Heart left ventricle (tissue), 16 donors: ENCODE results near the gene SH2D4B. TPM values are rescaled to one million over a fixed set of nuclear protein-coding genes. Genes with fewer than 3 reads are reported as not detected.

Source experiments
- ATAC-seq, 4 donors: fragments of 200-7000 bp; cut with Tn5 transposase; one replicate each; pipeline ENCODE4 v1.9.1; 2020 to 2022; ENCODE audit warnings: moderate library complexity in 4 of 4, mild to moderate bottlenecking in 3 of 4, moderate number of reproducible peaks in 1 of 4
- DNase-seq, 5 donors: peaks; one replicate each; pipeline ENCODE4 v3.0.0-alpha.2; 2020
- H3K27ac ChIP-seq, 12 donors: fragments of 200-600 bp; sonication (generic) in 4 of 12; one replicate each; pipeline versions ENCODE4 v1.5.0 to v1.8.0; 2016 to 2022; ENCODE audit warnings: mild to moderate bottlenecking in 2 of 12
- H3K27me3 ChIP-seq, 9 donors: fragments of 200-600 bp; sonication (generic) in 2 of 9; one replicate each; pipeline versions ENCODE4 v1.5.1 to v1.8.0; 2016 to 2022; ENCODE audit warnings: mild to moderate bottlenecking in 3 of 9
- H3K36me3 ChIP-seq, 9 donors: fragments of 200-600 bp; sonication (generic) in 2 of 9; one replicate each; pipeline versions ENCODE4 v1.5.0 to v1.8.0; 2018 to 2022; ENCODE audit warnings: mild to moderate bottlenecking in 2 of 9
- H3K4me1 ChIP-seq, 12 donors: fragments of 200-600 bp; sonication (generic) in 4 of 12; one replicate each; pipeline versions ENCODE4 v1.5.0 to v1.8.0; 2016 to 2022; ENCODE audit warnings: mild to moderate bottlenecking in 3 of 12
- H3K4me3 ChIP-seq, 12 donors: fragments of 200-600 bp; sonication (generic) in 4 of 12; one replicate each; pipeline versions ENCODE4 v1.5.0 to v1.8.0; 2017 to 2022; ENCODE audit warnings: mild to moderate bottlenecking in 9 of 12, moderate library complexity in 4 of 12
- H3K9me3 ChIP-seq, 12 donors: fragments of 200-600 bp; sonication (generic) in 4 of 12; one replicate each; pipeline versions ENCODE4 v1.5.0 to v1.8.0; 2016 to 2022; ENCODE audit warnings: mild to moderate bottlenecking in 1 of 12
- CTCF ChIP-seq, 12 donors: fragments of 200-600 bp; sonication (generic) in 4 of 12; IDR thresholded peaks; one replicate each; pipeline versions ENCODE4 v1.5.0 to v1.8.0; 2018 to 2022; ENCODE audit warnings: antibody characterized with exemption in 12 of 12, mild to moderate bottlenecking in 5 of 12
- POLR2A ChIP-seq, 2 donors: fragments of 450-650 bp; IDR thresholded peaks; one replicate each; pipeline ENCODE4 v1.6.1; 2017; ENCODE audit warnings: antibody characterized with exemption in 2 of 2, mild to moderate bottlenecking in 2 of 2, moderate library complexity in 2 of 2
- WGBS, 4 donors: extraction: QIAGEN DNeasy Blood & Tissue Kit in 2 of 4; methylation state at CpG; one replicate each; pipeline versions ENCODE4 v1.1.5 to v1.1.7; 2013 to 2018; 5-methylcytosine and 5-hydroxymethylcytosine counted together
- intact Hi-C, 10 donors: fragments of 100-400 bp; cut with DNase I; formaldehyde crosslinking; loops; one replicate each; pipeline versions ENCODE4 v1.11.1 to v1.14.2; 2022
- polyA plus RNA-seq, 2 donors: library from polyadenylated mRNA; stranded (reverse); fragments of 200-250 nt; gene quantifications; one replicate each; pipeline ENCODE4 v1.2.3, GENCODE V29; 2013
- total RNA-seq, 9 donors: library from RNA; depleted of rRNA in 2 of 9; stranded (reverse); fragments of >200 nt in 2 of 9; fragmentation: NEBNext Ultra II Directional in 3 of 9; extraction: Animal tissue kit (Norgen Biotek cat#: 25700) in 3 of 9; gene quantifications; one replicate each; pipeline versions ENCODE4 v1.1.0 to v1.2.4, GENCODE V29; 2016 to 2023
- donor health status: ischemic (EF 13 %, LVEDD 7.1; RV severe dilation, severe dysfunction).
- donor health status: healthy with polysubstance abuse.
- donor health status: DM: no; HTN: yes; CAD: no.
- donor health status: DM: no; HTN: no; CAD: no.
- donor health status: ischemic (EF 25% LVEDD 6.9; RV normal size, moderate dysfunction).
- donor health status: ischemic (EF 25% LVEDD 5.7; RV mildly dilated, moderate dysfunction).
- donor health status: healthy.
- donor health status: DM: yes; HTN: yes; CAD: no.
- donor health status: ischemic (EF 35%, LVEDD 5.7; RV mildly dilated, moderate dysfunction).
- donor health status: nonischemic (EF 11% LVEDD 7.7; RV severe dilation, severe dysfunction).
- donor health status: DM: yes; HTN: yes; CAD: no.
- donor health status: PGD.
- donor health status: ischemic (EF 29% LVEDD 5.4; RV normal size, mild dysfunction).
- donor health status: nonischemic (EF 23%, LVEDD 6.1; RV moderate dilation, normal function).

Gene SH2D4B
- total and polyA plus RNA-seq, 11 donors: 0.19 TPM; not detected in 10

GRCh38 chr10:80504158-80504811 lies 33.4 kb upstream of the SH2D4B start:
- Histone ChIP-seq H3K27me3 (no peaks in the 10 kb centered on the region), H3K27ac (peak overlapping the region; percentile 19 to 95 (median 79)), H3K36me3 (peaks cover 0 to 35% (median 13%) of the 10 kb centered on the region in 9 donors), H3K4me1 (peaks cover 34 to 100% (median 92%) of the 10 kb centered on the region in 12 donors), H3K9me3 (no peaks in the 10 kb centered on the region), H3K4me3 (no peak overlapping the region)
- peak in 1 of 5 donors; percentile 23 for DNase-seq
- intact Hi-C loops: loop anchor here in 8 of 10 donors (2.0 to 10.0 kb wide), 9 partner anchors 41 to 122 kb away; partner anchors contain the start of gene TSPAN14 (in 3 of the 8)
- WGBS, 4 donors: 46 to 62% (median 54%) methylated on average over 7 of the region's 7 CpGs
- ATAC-seq: peak in 3 of 4 donors; percentile 7 to 37 (median 34)
- TF ChIP-seq CTCF (IDR thresholded peaks at IDR 0.05): no peak
- no peak for TF ChIP-seq POLR2A (IDR thresholded peaks at IDR 0.05)

GRCh38 chr10:80504897-80505465 lies 32.7 kb upstream of the SH2D4B start:
- no peak for DNase-seq
- Histone ChIP-seq H3K27me3 (no peaks in the 10 kb centered on the region), H3K9me3 (no peaks in the 10 kb centered on the region), H3K4me1 (peaks cover 28 to 100% (median 92%) of the 10 kb centered on the region in 12 donors), H3K27ac (peak overlapping the region; percentile 19 to 95 (median 79)), H3K4me3 (no peak overlapping the region), H3K36me3 (peaks cover 0 to 41% (median 17%) of the 10 kb centered on the region in 9 donors)
- intact Hi-C loops: loop anchor here (1.0 to 10.0 kb wide), 12 partner anchors 42 to 123 kb away; partner anchors contain the start of gene TSPAN14 (in 3 of the 10)
- TF ChIP-seq POLR2A (IDR thresholded peaks at IDR 0.05) (no peak), CTCF (IDR thresholded peaks at IDR 0.05) (no peak)
- peak in 1 of 4 donors; percentile 4 for ATAC-seq
- 73 to 79% (median 76%) methylated on average over 4 to 5 of the region's 5 CpGs for WGBS, 4 donors

- Histone ChIP-seq H3K36me3 (peaks cover 0 to 53% (median 27%) of the 10 kb centered on the region in 9 donors), H3K27ac (peak overlapping the region; percentile 19 to 95 (median 79)), H3K9me3 (no peaks in the 10 kb centered on the region), H3K27me3 (no peaks in the 10 kb centered on the region), H3K4me1 (peaks cover 24 to 100% (median 88%) of the 10 kb centered on the region in 12 donors), H3K4me3 (no peak overlapping the region)
- ATAC-seq (no peak), DNase-seq (no peak)
- no peak for TF ChIP-seq POLR2A (IDR thresholded peaks at IDR 0.05)
- no peak for TF ChIP-seq CTCF (IDR thresholded peaks at IDR 0.05)
- intact Hi-C loops: loop anchor here in 7 of 10 donors (2.0 to 10.0 kb wide), 4 partner anchors 61 to 124 kb away; no protein-coding TSS in a partner anchor
- WGBS, 4 donors: 73 to 77% (median 75%) methylated on average over 6 of the region's 6 CpGs
These were observed 31.5 kb upstream of the SH2D4B start for GRCh38 chr10:80506189-80506575.
